H1 (cell line): Measurements from ENCODE around the gene CD68. TPM values are rescaled to one million over a fixed set of nuclear protein-coding genes. Genes with fewer than 3 reads are reported as not detected.

Experiments used
- CTCF ChIA-PET: fragments of 300-600 bp; sonication (Branson Sonifier 250); formaldehyde crosslinking; loops from one replicate; lab custom pipeline; 2021; ENCODE audit not compliant: partially characterized antibody; lab: Charles Lee
- POLR2A ChIA-PET: fragments of 300-600 bp; sonication (Branson Sonifier 250); formaldehyde crosslinking; loops from one replicate; lab custom pipeline; 2021; ENCODE audit warnings: inconsistent platforms; ENCODE audit not compliant: partially characterized antibody; lab: Charles Lee
- DNase-seq, 2 experiments: peaks; one replicate each; pipeline versions ENCODE4 v3.0.0 to v3.0.0-alpha.2; 2010 to 2022; ENCODE audit warnings: low spot score in 2 of 2, low read depth in 1 of 2, mixed read lengths in 1 of 2
- FAIRE-seq: peaks from 2 replicates; lab custom pipeline; 2011; peaks lifted over from hg19 to GRCh38; lab: Jason Lieb, UNC
- H2AFZ ChIP-seq: 2 replicates; pipeline ENCODE4 v1.8.1; 2012; ENCODE audit warnings: low read length, inconsistent platforms
- H2AK5ac ChIP-seq: 2 replicates; pipeline ENCODE4 v1.6.1; 2013; ENCODE audit warnings: low read depth, low read length
- H2BK120ac ChIP-seq: replicated peaks from 2 replicates; pipeline ENCODE3; 2013; ENCODE audit warnings: low read depth, low read length, inconsistent platforms
- H2BK12ac ChIP-seq: 2 replicates; pipeline ENCODE4 v1.6.1; 2013; ENCODE audit warnings: low read depth, low read length
- H2BK15ac ChIP-seq: 2 replicates; pipeline ENCODE4 v1.6.1; 2013; ENCODE audit warnings: low read length
- H2BK20ac ChIP-seq: 2 replicates; pipeline ENCODE4 v1.6.1; 2013; ENCODE audit warnings: low read length
- H2BK5ac ChIP-seq: 2 replicates; pipeline ENCODE4 v1.6.1; 2013; ENCODE audit warnings: low read depth, low read length
- H3K14ac ChIP-seq: 2 replicates; pipeline ENCODE4 v1.6.1; 2013; ENCODE audit warnings: inconsistent platforms; ENCODE audit not compliant: insufficient read length
- H3K18ac ChIP-seq: 2 replicates; pipeline ENCODE4 v1.6.1; 2013; ENCODE audit warnings: low read length; ENCODE audit errors: extremely low read depth
- H3K23ac ChIP-seq: 2 replicates; pipeline ENCODE4 v1.6.1; 2013; ENCODE audit warnings: inconsistent platforms; ENCODE audit not compliant: insufficient read length
- H3K23me2 ChIP-seq: 2 replicates; pipeline ENCODE4 v1.6.1; 2013; ENCODE audit warnings: low read depth, low read length
- H3K27ac ChIP-seq: 2 replicates; pipeline ENCODE4 v1.6.1; 2011; ENCODE audit warnings: low read depth, low read length, inconsistent platforms
- H3K27me3 ChIP-seq, 4 experiments: replicated peaks in 1 of 4; 1 replicate in 1 of 4; 2 replicates in 3 of 4; pipeline versions ENCODE4 v1.6.1 to v1.8.1; 2011 to 2013; ENCODE audit warnings: low read length in 3 of 4, mild to moderate bottlenecking in 3 of 4, inconsistent platforms in 2 of 4, mixed read lengths in 2 of 4, moderate library complexity in 1 of 4; ENCODE audit not compliant: control insufficient read depth in 3 of 4, insufficient read depth in 3 of 4; ENCODE audit errors: extremely low read depth in 1 of 4
- H3K36me3 ChIP-seq, 4 experiments: 2 replicates each; pipeline versions ENCODE4 v1.6.1 to v1.8.1; 2011 to 2013; ENCODE audit warnings: mild to moderate bottlenecking in 4 of 4, low read length in 3 of 4, moderate library complexity in 2 of 4, control low read depth in 1 of 4, inconsistent platforms in 1 of 4; ENCODE audit not compliant: insufficient read depth in 4 of 4, control insufficient read depth in 2 of 4
- H3K4ac ChIP-seq: replicated peaks from 2 replicates; pipeline ENCODE3; 2013; ENCODE audit warnings: low read length, low read depth, mixed read lengths, inconsistent platforms; ENCODE audit not compliant: insufficient read length
- H3K4me1 ChIP-seq, 4 experiments: replicated peaks in 1 of 4; 1 replicate in 1 of 4; 2 replicates in 3 of 4; pipeline versions ENCODE4 v1.6.1 to v1.8.1; 2011 to 2013; ENCODE audit warnings: low read length in 3 of 4, inconsistent platforms in 2 of 4, mixed read lengths in 1 of 4; ENCODE audit not compliant: insufficient read depth in 4 of 4, control insufficient read depth in 3 of 4
- H3K4me2 ChIP-seq, 2 experiments: 2 replicates each; pipeline versions ENCODE4 v1.6.1 to v1.8.1; 2011 to 2013; ENCODE audit warnings: low read depth in 2 of 2, low read length in 2 of 2, control low read depth in 1 of 2, inconsistent platforms in 1 of 2, mild to moderate bottlenecking in 1 of 2; ENCODE audit not compliant: insufficient read depth in 1 of 2
- H3K4me3 ChIP-seq, 4 experiments: fragments of 200-600, 300-600 bp in 1 of 4; sonication (generic), shearing (Covaris generic), sonication (Bioruptor Twin) in 1 of 4; 2 replicates each; pipeline versions ENCODE4 v1.5.1 to v1.8.1; 2011 to 2016; ENCODE audit warnings: low read length in 4 of 4, low read depth in 3 of 4, control low read depth in 2 of 4, inconsistent platforms in 2 of 4, mild to moderate bottlenecking in 2 of 4, mixed read lengths in 1 of 4, moderate library complexity in 1 of 4; ENCODE audit not compliant: insufficient read depth in 2 of 4; ENCODE audit errors: extremely low read depth in 1 of 4
- H3K56ac ChIP-seq: replicated peaks from 2 replicates; pipeline ENCODE3; 2013; ENCODE audit warnings: low read depth, mild to moderate bottlenecking, mixed read lengths, low read length, inconsistent platforms; ENCODE audit not compliant: insufficient read length
- H3K79me1 ChIP-seq: 2 replicates; pipeline ENCODE4 v1.6.1; 2013; ENCODE audit warnings: low read depth, low read length, control low read depth
- H3K79me2 ChIP-seq, 2 experiments: 2 replicates each; pipeline versions ENCODE4 v1.6.1 to v1.8.1; 2012 to 2013; ENCODE audit warnings: low read length in 2 of 2, mild to moderate bottlenecking in 2 of 2, inconsistent platforms in 1 of 2; ENCODE audit not compliant: insufficient read depth in 2 of 2, control insufficient read depth in 1 of 2
- H3K9ac ChIP-seq, 4 experiments: replicated peaks in 1 of 4; 1 replicate in 1 of 4; 2 replicates in 3 of 4; pipeline versions ENCODE4 v1.6.1 to v1.8.1; 2011 to 2013; ENCODE audit warnings: low read depth in 3 of 4, low read length in 3 of 4, control low read depth in 2 of 4, mild to moderate bottlenecking in 2 of 4, moderate library complexity in 2 of 4, inconsistent platforms in 1 of 4; ENCODE audit errors: extremely low read depth in 1 of 4
- H3K9me3 ChIP-seq, 2 experiments: 2 replicates each; pipeline versions ENCODE4 v1.6.1 to v1.8.1; 2012 to 2013; ENCODE audit warnings: mild to moderate bottlenecking in 2 of 2, moderate library complexity in 2 of 2, control low read depth in 1 of 2, inconsistent platforms in 1 of 2, low read depth in 1 of 2, low read length in 1 of 2, mixed read lengths in 1 of 2; ENCODE audit not compliant: insufficient read depth in 2 of 2
- H4K20me1 ChIP-seq, 2 experiments: replicated peaks in 1 of 2; 2 replicates each; pipeline versions ENCODE3 to v1.8.1; 2011 to 2013; ENCODE audit warnings: inconsistent platforms in 2 of 2, low read length in 2 of 2, mild to moderate bottlenecking in 1 of 2; ENCODE audit not compliant: insufficient read depth in 2 of 2, control insufficient read depth in 1 of 2
- H4K5ac ChIP-seq: 2 replicates; pipeline ENCODE4 v1.6.1; 2013; ENCODE audit warnings: low read length, low read depth, mixed read lengths, inconsistent platforms; ENCODE audit not compliant: insufficient read length
- H4K8ac ChIP-seq: 2 replicates; pipeline ENCODE4 v1.8.0; 2013; ENCODE audit warnings: mild to moderate bottlenecking, moderate library complexity, low read length, inconsistent platforms; ENCODE audit not compliant: insufficient read depth; ENCODE audit errors: extremely low read depth
- H4K91ac ChIP-seq: replicated peaks from 2 replicates; pipeline ENCODE3; 2013; ENCODE audit warnings: low read length, mixed read lengths, inconsistent platforms; ENCODE audit not compliant: insufficient read length
- BCL11A ChIP-seq, 2 experiments: IDR thresholded peaks; one replicate each; pipeline ENCODE4 v1.6.1; 2011; ENCODE audit warnings: low read depth in 2 of 2, low read length in 2 of 2, mild to moderate bottlenecking in 2 of 2
- RFX5 ChIP-seq: IDR thresholded peaks from 2 replicates; pipeline ENCODE4 v1.6.1; 2011; ENCODE audit warnings: low read depth, low read length, improper control_type of control experiment, borderline replicate concordance
- SP2 ChIP-seq: IDR thresholded peaks from 2 replicates; pipeline ENCODE4 v1.6.1; 2012; ENCODE audit warnings: mild to moderate bottlenecking, low read length, inconsistent platforms
- SRF ChIP-seq: IDR thresholded peaks from 2 replicates; pipeline ENCODE4 v1.6.1; 2011; ENCODE audit warnings: mild to moderate bottlenecking, low read depth, low read length, moderate library complexity
- WGBS, 2 experiments: shearing (Covaris generic) in 1 of 2; methylation state at CpG; one replicate each; pipeline versions ENCODE4 v1.1.6 to v1.1.7; 2013 to 2015; ENCODE audit warnings: low lambda C conversion rate in 2 of 2, mixed read lengths in 2 of 2, inconsistent platforms in 1 of 2, low coverage in 1 of 2, missing lambda C conversion rate in 1 of 2; ENCODE audit not compliant: insufficient replicate concordance in 2 of 2, insufficient coverage in 1 of 2, insufficient read length in 1 of 2; ENCODE audit errors: extremely low coverage in 1 of 2, missing lambda C conversion rate in 1 of 2; 5-methylcytosine and 5-hydroxymethylcytosine counted together
- polyA plus RNA-seq, 7 experiments: library from polyadenylated mRNA; depleted of rRNA in 3 of 7; stranded (reverse) in 5 of 7; unstranded in 2 of 7; fragments of >200 nt in 5 of 7; fragments of 200-250 nt in 2 of 7; gene quantifications; 1 replicate in 5 of 7; 2 replicates in 1 of 7; 4 replicates in 1 of 7; pipeline versions ENCODE4 v1.2.1 to v1.2.3, GENCODE V29; 2011 to 2013; ENCODE audit warnings: missing spikeins in 2 of 7, mixed read lengths in 2 of 7
- total RNA-seq: library from RNA; stranded (reverse); fragmentation: NEBNext Ultra II Directional; extraction: Animal tissue kit (Norgen Biotek cat#: 25700); gene quantifications from 2 replicates; pipeline ENCODE4 v1.2.1, GENCODE V29; 2021
- TF ChIP-seq, protein P1 (sequence below): IDR thresholded peaks from 2 replicates; pipeline ENCODE4 v1.6.1; 2011; ENCODE audit warnings: low read depth, mild to moderate bottlenecking, low read length; ENCODE audit not compliant: insufficient read depth
- TF ChIP-seq, protein P2 (sequence below): IDR thresholded peaks from 2 replicates; pipeline ENCODE4 v1.6.1; 2012; ENCODE audit warnings: inconsistent platforms

The CD68 gene
- total and polyA plus RNA-seq, 2 of the 8 experiments (the other 6 are each of a cell fraction or from before 2014, with no cell fraction given): 0.18 TPM; not detected in 1

- Histone ChIP-seq H3K27me3 (no peaks in the 10 kb centered on the region), H3K56ac (no peak overlapping the region), H2BK15ac (no peak overlapping the region), H3K23me2 (peaks cover 6% of the 10 kb centered on the region), H3K27ac (no peak overlapping the region), H3K4ac (no peak overlapping the region), H3K9ac (no peak overlapping the region), H3K18ac (no peak overlapping the region), H3K4me3 (no peak overlapping the region), H4K8ac (no peak overlapping the region), H3K79me1 (peaks cover 20% of the 10 kb centered on the region), H4K91ac (no peak overlapping the region), H3K36me3 (peaks cover 0 to 19% (median 2%) of the 10 kb centered on the region in 4 experiments; a peak in 5 of 8 replicates), H3K9me3 (no peaks in the 10 kb centered on the region), H2AK5ac (no peak overlapping the region), H2BK120ac (no peak overlapping the region), H2BK20ac (no peak overlapping the region), H3K4me1 (peaks cover 0 to 5% (median 1%) of the 10 kb centered on the region in 4 experiments; a peak in 4 of 7 replicates), H3K14ac (no peak overlapping the region), H3K4me2 (no peak overlapping the region), H2AFZ (no peak overlapping the region), H2BK12ac (no peak overlapping the region), H3K23ac (no peak overlapping the region), H4K5ac (no peak overlapping the region)
- FAIRE-seq (no peak), DNase-seq (no peak)
- ChIA-PET POLR2A (interaction anchor here (1.3 to 79.4 kb wide), 4 partner anchors 16 to 56 kb away, joined by 3 to 2272 read pairs (median 6); partner anchors contain the start of genes ATP1B2, CD68, TP53 and WRAP53), CTCF (interaction anchor here (0.5 to 1.3 kb wide), 5 partner anchors 8 to 77 kb away, joined by 3 to 4 read pairs (median 3); partner anchors contain the start of genes SAT2, TP53 and WRAP53)
- no peak for TF ChIP-seq BCL11A (IDR thresholded peaks at IDR 0.05; ENCODE audit: low read depth in 2 of 2, low read length in 2 of 2)
- no peak for TF ChIP-seq SRF
- TF ChIP-seq, protein P1, sequence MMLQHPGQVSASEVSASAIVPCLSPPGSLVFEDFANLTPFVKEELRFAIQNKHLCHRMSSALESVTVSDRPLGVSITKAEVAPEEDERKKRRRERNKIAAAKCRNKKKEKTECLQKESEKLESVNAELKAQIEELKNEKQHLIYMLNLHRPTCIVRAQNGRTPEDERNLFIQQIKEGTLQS: no peak
- TF ChIP-seq, protein P2, sequence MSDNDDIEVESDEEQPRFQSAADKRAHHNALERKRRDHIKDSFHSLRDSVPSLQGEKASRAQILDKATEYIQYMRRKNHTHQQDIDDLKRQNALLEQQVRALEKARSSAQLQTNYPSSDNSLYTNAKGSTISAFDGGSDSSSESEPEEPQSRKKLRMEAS: no peak
- no peak for TF ChIP-seq RFX5
- TF ChIP-seq SP2: no peak
- TF ChIP-seq, all 59 proteins: peak for 0
- 95% methylated on average over 2 of the region's 2 CpGs; no CpG with 5 or more reads in 1 of the 2 experiments for WGBS, 2 experiments
- Histone ChIP-seq H3K79me2 (peaks cover 4 to 49% of the 10 kb centered on the region in 2 experiments; a peak in 3 of 4 replicates), H2BK5ac (no peak overlapping the region), H4K20me1 (peaks cover 0 to 14% of the 10 kb centered on the region in 2 experiments)
Measured at GRCh38 chr17:7610641-7611040, 31.2 kb downstream of the CD68 start.
